Stimulated activated CD8-positive, alpha-beta memory T cell treated with anti-CD3 and anti-CD28 coated beads, Interleukin-4, amount 100 ng/mL, for 48 hours (primary cell): ENCODE results near the gene PPAN.

Source experiments
- DNase-seq: peaks from one replicate; pipeline ENCODE4 v3.0.0-alpha.2; 2020

PPAN gene

GRCh38 chr19:10106100-10106936, at the start of gene PPAN:
Gene PPAN (plus strand): TSS chr19:10106362. CDS start chr19:10106395, 33 bp downstream.
- peak; percentile 98 for DNase-seq

- DNase-seq, result no peak
These were observed 44.3 kb upstream of the PPAN start for GRCh38 chr19:10061717-10062310.

- DNase-seq, result no peak
These were observed 38.0 kb upstream of the PPAN start for GRCh38 chr19:10068205-10068604.

GRCh38 chr19:10069046-10069445, 37.1 kb upstream of the PPAN start:
- DNase-seq, result no peak

- DNase-seq, result no peak
These were observed 35.3 kb upstream of the PPAN start for GRCh38 chr19:10070730-10071446.

GRCh38 chr19:10074153-10074552, 32.0 kb upstream of the PPAN start:
- peak; percentile 60 for DNase-seq

GRCh38 chr19:10076535-10076934, 29.6 kb upstream of the PPAN start:
- DNase-seq, result no peak

- no peak for DNase-seq
These were observed 27.8 kb upstream of the PPAN start for GRCh38 chr19:10078329-10078728.

GRCh38 chr19:10079031-10079453, 27.1 kb upstream of the PPAN start:
- DNase-seq, result no peak

- no peak for DNase-seq
These were observed 22.3 kb upstream of the PPAN start for GRCh38 chr19:10083911-10084310.

- no peak for DNase-seq
These were observed 21.4 kb upstream of the PPAN start for GRCh38 chr19:10084803-10085202.

- peak; percentile 87 for DNase-seq
These were observed 20.2 kb upstream of the PPAN start, which contains the start of gene SHFL for GRCh38 chr19:10085641-10086590. Gene SHFL (plus strand): TSS chr19:10086317. CDS start chr19:10086428, 111 bp downstream.

- DNase-seq, result peak; percentile 72
These were observed 19.5 kb upstream of the PPAN start for GRCh38 chr19:10086591-10087192.

- no peak for DNase-seq
These were observed 18.7 kb upstream of the PPAN start for GRCh38 chr19:10087296-10088061.

- no peak for DNase-seq
These were observed 17.1 kb upstream of the PPAN start for GRCh38 chr19:10088949-10089554.

- DNase-seq, result no peak
These were observed 16.3 kb upstream of the PPAN start for GRCh38 chr19:10089801-10090375.

- no peak for DNase-seq
These were observed 14.8 kb upstream of the PPAN start for GRCh38 chr19:10091370-10091687.

- no peak for DNase-seq
These were observed 14.1 kb upstream of the PPAN start for GRCh38 chr19:10091895-10092641.

GRCh38 chr19:10092648-10093294, 13.4 kb upstream of the PPAN start:
- DNase-seq, result no peak
